IPS-NIHi7 (cell line): Measurements from ENCODE around the gene C2orf81.
A peak's percentile ranks its signal among the peaks of the same experiment; 100 is the strongest.

Experiments used
- DNase-seq: peaks from one replicate; pipeline ENCODE4 v3.0.0; 2012; ENCODE audit warnings: mixed read lengths; ENCODE audit errors: extremely low spot score

The C2orf81 gene

DNA sequence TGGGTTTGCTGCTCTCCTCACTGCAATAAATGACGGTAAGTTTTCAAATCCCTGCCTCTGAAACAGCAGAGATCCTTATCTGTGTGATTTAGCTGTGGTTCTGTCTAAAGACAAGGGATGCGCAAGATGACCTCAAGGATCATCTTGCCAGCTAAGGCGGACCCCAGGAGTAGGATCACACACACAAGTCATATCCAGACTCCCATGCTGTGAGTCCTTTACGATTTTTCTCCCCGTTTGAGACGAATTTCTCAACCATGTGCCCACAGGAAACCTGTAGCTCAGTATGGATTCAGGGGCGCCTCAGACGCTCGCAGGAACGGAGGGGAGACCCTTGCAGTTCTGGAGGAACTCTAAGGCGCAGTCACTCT lies 30.2 kb downstream of the C2orf81 start:
- peak; percentile 36 for DNase-seq

DNA sequence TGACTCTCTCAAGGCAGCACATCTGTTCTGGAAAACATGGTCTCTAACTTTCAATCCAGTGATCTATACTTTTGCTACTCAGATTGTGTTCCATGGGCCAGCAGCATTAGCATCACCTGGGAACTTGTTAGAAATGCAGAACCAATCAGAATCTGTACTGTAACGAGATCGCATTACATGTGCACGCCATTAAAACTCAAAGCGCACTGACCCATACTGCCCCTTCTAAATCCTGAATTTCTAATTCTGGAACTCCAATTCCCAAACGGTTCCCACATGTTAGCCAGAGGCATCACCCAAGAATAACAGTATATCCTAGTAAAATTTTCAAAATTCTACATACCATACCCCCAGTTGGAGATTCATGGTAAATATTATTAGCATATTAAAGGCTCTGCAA lies 30.8 kb downstream of the C2orf81 start:
- no peak for DNase-seq

GRCh38 chr2:74387346-74387745 lies 34.1 kb downstream of the C2orf81 start:
- DNase-seq = no peak

DNA sequence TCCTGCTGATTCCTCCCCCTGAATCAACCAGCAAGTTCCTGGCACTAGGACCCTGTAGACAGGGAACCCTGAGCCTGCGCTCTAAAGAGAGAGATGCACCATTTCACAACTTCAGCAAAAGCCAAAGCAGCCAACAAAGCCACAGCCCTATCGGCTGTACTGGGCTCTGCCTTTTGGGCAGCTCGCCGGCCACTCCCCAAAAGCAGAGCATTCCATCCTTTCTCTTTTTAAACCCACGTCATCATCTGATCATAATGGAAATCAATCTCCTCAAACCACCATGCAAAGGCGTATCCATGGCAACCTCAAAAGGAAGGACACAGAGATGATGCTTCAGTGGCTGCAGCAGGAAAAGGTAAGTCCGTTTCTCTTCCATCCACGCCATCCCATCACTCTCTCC lies 36.0 kb downstream of the C2orf81 start:
- no peak for DNase-seq

- no peak for DNase-seq
These were observed 37.4 kb downstream of the C2orf81 start for GRCh38 chr2:74384051-74384450.

- DNase-seq = no peak
These were observed 38.2 kb downstream of the C2orf81 start for GRCh38 chr2:74383254-74383653.

DNA sequence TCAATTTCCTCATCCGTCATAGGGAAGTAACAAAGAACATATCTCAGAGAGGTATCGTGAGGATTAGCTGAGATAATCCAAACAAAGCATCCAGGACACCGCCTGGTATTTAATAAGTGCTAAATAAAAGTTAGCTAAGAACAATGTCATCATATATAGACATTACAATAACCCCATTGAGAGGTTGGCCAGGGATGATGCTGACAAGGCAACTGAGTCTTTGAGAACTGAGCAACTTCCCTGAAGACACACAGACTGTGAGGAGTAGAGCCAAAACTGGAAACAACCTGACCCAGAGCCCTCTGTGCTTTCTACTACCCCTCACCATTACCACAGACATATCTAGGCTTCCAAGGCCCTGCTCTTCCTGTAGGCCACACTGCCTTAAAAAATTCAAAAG lies 39.7 kb downstream of the C2orf81 start:
- DNase-seq = no peak

- DNase-seq = peak; percentile 72
These were observed 41.3 kb downstream of the C2orf81 start, which contains the start of gene DCTN1 for GRCh38 chr2:74379851-74380789. Gene DCTN1, minus strand, starts transcription at chr2:74380311. Its CDS starts 274 bp downstream, at chr2:74380037.

- DNase-seq = no peak
These were observed 43.4 kb downstream of the C2orf81 start for GRCh38 chr2:74378007-74378406.

GRCh38 chr2:74375838-74376237 lies 45.6 kb downstream of the C2orf81 start:
- no peak for DNase-seq

DNA sequence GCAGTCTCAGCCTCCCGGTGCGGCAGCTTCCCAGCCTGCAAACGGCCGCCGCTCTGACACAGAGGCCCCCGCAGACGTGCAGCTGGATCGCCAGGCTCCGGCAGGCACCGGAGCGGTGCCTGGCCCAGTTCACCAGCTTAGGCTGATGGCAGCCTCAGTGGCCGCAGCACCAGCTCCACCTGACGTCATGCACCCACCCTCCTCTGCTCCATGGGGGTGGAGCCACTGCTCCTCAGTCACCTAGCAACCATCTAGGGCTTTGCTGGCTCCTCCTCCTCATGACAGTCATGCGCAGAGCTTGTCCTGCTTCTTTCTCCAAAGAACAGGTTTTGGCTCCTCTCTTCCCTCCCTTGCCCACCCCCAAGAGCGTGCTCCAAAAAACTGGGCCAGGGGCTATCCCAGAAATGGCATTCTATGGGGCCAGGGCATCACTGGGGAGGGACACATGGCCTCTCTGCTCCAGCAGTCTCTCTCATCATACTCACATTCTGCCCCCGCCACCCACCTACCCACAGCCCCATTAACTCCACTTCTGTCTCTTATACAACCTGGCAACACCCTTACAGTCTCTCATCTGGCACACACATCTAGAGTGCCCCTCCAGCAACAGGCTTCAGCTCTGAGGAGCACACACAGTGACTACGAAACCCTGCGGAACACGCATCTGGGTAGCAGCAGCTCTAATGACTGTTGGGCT lies 46.8 kb downstream of the C2orf81 start:
- DNase-seq = peak; percentile 99

GRCh38 chr2:74373985-74374384 lies 47.4 kb downstream of the C2orf81 start:
- peak; percentile 27 for DNase-seq

DNA sequence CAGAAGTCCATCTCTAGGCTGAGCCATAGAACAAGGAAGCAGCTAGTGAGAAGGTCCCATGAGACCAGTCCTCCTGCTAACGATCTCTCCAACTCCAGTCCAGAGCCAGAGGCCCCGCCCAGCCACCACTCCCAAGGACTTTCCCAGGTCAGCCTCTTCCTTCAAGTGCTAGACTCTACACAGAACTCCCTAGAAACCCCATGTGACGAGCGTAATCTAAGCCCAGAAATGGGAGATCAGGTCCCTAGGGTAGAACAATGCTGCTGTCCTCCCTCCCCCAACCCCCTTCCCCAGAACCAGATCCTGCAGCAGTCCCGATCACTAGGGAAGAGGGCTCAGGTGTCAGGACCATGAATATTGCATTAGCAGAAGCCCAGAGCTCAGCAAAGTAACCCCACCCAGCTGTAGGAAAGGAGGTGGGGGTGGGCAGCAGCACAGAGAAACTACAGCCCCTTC lies 48.2 kb downstream of the C2orf81 start:
- peak; percentile 44 for DNase-seq

- DNase-seq = no peak
These were observed 48.7 kb downstream of the C2orf81 start for GRCh38 chr2:74372674-74373073.

- no peak for DNase-seq
These were observed 50.0 kb downstream of the C2orf81 start for GRCh38 chr2:74371421-74371820.

DNA sequence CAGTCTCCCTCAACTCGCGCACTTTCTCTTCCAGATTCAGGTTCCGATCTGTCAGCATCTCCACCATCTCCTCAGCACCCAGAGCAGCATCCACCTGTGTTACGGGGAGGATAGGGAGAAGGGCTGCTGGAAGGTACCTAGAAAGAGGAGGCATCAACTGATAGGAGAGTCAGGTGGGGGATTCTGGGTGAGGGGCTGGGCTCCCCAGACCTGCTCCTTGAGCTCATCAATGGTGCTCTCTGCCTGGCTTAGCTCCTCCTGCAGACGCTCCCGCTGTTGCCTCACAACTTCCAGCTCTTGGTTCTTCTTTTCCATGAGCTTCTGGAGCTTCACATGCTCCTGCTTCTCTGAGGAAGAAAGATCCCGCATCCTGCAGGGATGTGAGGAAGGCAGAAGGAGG lies 51.4 kb downstream of the C2orf81 start:
- no peak for DNase-seq

GRCh38 chr2:74368499-74368898 lies 52.9 kb downstream of the C2orf81 start:
- DNase-seq = no peak

GRCh38 chr2:74367789-74368188 lies 53.6 kb downstream of the C2orf81 start:
- no peak for DNase-seq

GRCh38 chr2:74366036-74366435 lies 55.4 kb downstream of the C2orf81 start:
- no peak for DNase-seq

DNA sequence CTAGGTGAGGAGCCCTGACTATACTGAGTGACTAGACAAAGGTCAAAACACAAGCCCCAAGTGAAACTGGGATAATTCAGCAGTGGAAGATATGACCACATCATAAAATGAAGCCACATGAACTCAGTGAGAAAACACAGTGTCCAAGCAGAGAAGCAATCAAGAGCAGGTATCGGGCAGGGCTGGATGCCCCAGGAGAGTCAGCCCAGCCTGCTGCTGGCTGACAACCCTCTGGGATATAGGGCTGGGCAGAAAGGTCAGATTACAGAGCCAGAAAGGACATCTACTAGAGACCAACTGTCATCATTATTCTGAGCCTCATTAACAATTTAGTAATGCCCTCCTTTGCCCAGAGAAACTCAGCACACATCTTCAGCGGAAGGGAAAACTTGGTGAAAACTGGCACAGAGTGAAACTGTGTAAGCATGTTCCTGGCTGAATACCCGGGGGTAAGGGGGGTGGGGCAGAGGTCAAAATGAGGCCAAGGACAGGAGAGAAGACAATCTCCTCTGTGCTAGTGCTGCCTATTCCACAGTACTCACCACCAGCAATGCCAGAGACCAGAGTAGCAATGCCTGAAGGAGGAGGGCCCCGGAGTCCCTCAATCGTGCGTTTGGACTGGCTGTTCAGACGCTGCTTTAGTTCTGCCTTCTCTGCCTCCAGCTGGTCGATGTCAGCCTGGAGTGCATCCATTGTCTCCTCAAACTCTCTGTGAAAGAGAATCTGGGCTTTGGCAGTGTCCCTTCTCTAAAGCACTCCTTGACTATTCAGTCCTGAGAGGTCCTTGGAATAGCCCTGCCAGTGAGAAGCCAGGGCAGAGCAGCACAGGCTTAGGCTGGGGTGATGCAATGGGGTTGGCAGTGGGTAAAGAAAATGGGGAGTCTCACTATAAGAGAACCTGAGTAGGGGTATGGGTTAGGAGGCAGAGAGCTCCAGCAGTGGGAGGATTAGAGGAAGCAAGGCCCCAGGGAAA lies 56.6 kb downstream of the C2orf81 start:
- DNase-seq = no peak
